ENCODE measurements around the gene UBR7. TPM values are rescaled to one million over a fixed set of nuclear protein-coding genes. Genes with fewer than 3 reads are reported as not detected.
"Not testable (repeated sequence)": the region's sequence is repeated elsewhere in the genome, so short reads cannot be mapped to it uniquely, and the experiment has no call there.

UBR7 gene
- total and polyA plus RNA-seq, 2 experiments from 2014 or later = 12.4 to 45.3 TPM

GRCh38 chr14:93206793-93207467 lies at the start of gene UBR7, which contains the start of gene GON7 (continued):
- peak in 1 of 2 experiments; percentile 39; a peak in 2 of 4 replicates for TF ChIP-seq CTCF (conservative IDR thresholded peaks at IDR 0.05; ENCODE audit: low read depth in 2 of 2)
- TF ChIP-seq ZNF331 (CRISPR knock-in tag; IDR thresholded peaks at IDR 0.05; ENCODE audit: low read depth) = no peak

GRCh38 chr14:93158349-93158748 lies 48.7 kb upstream of the UBR7 start:
- not testable (repeated sequence) for H3F3A ChIP-seq (replicated peaks; ENCODE audit: low read depth); DNase-seq (ENCODE audit: low spot score); H3K9me3 Mint-ChIP-seq

GRCh38 chr14:93159625-93160352 lies 47.3 kb upstream of the UBR7 start:
- H3K27ac ChIP-seq (ENCODE audit: low read depth); H3F3A ChIP-seq (replicated peaks; ENCODE audit: low read depth); ATAC-seq; DNase-seq (ENCODE audit: low spot score); H3K79me2 ChIP-seq (replicated peaks; ENCODE audit: insufficient read depth); H3K4me1 ChIP-seq (ENCODE audit: insufficient read depth); H3K27ac Mint-ChIP-seq; H3K27me3 ChIP-seq (ENCODE audit: insufficient read depth); H3K36me3 ChIP-seq (ENCODE audit: insufficient read depth); H3K36me3 Mint-ChIP-seq (ENCODE audit: low read depth); H3K4me3 Mint-ChIP-seq; H2AFZ ChIP-seq; H3K9me2 ChIP-seq (ENCODE audit: insufficient read depth); H3K4me3 ChIP-seq; H3K9me3 Mint-ChIP-seq; H3K4me2 ChIP-seq; H4K20me1 ChIP-seq (replicated peaks; ENCODE audit: insufficient read depth); H3K4me1 Mint-ChIP-seq: not testable (repeated sequence)
- H3K27me3 Mint-ChIP-seq (ENCODE audit: insufficient read depth, low read depth, poor library complexity) = peaks cover 12% of the 10 kb centered on the region

More at GRCh38 chr14:93158349-93158748, 48.7 kb upstream of the UBR7 start:
- not testable (repeated sequence) for H3K79me2 ChIP-seq (replicated peaks; ENCODE audit: insufficient read depth); H3K4me3 ChIP-seq; H3K27ac Mint-ChIP-seq; H2AFZ ChIP-seq; H3K4me2 ChIP-seq; H3K36me3 ChIP-seq (ENCODE audit: insufficient read depth); H3K4me1 ChIP-seq (ENCODE audit: insufficient read depth); H3K4me1 Mint-ChIP-seq; ATAC-seq; H3K36me3 Mint-ChIP-seq (ENCODE audit: low read depth); H3K4me3 Mint-ChIP-seq; H4K20me1 ChIP-seq (replicated peaks; ENCODE audit: insufficient read depth); H3K9me2 ChIP-seq (ENCODE audit: insufficient read depth); H3K27ac ChIP-seq (ENCODE audit: low read depth); H3K27me3 ChIP-seq (ENCODE audit: insufficient read depth)
- peaks cover 12% of the 10 kb centered on the region for H3K27me3 Mint-ChIP-seq (ENCODE audit: insufficient read depth, low read depth, poor library complexity)

GRCh38 chr14:93160353-93160801 lies 46.7 kb upstream of the UBR7 start:
- Histone ChIP-seq H3K79me2 (replicated peaks; ENCODE audit: insufficient read depth) (no peaks in the 10 kb centered on the region), H3K36me3 (ENCODE audit: insufficient read depth) (no peaks in the 10 kb centered on the region), H3K4me2 (no peak overlapping the region), H3F3A (replicated peaks; ENCODE audit: low read depth) (no peaks in the 10 kb centered on the region), H3K4me1 (ENCODE audit: insufficient read depth) (peaks cover 5% of the 10 kb centered on the region; the same call in 1 of the 2 replicates), H4K20me1 (replicated peaks; ENCODE audit: insufficient read depth) (no peaks in the 10 kb centered on the region), H3K4me3 (no peak overlapping the region), H3K9me2 (ENCODE audit: insufficient read depth) (no peaks in the 10 kb centered on the region), H3K27me3 (ENCODE audit: insufficient read depth) (no peaks in the 10 kb centered on the region), H3K27ac (ENCODE audit: low read depth) (peak overlapping the region; percentile 45; the same call in 1 of the 2 replicates), H2AFZ (peak overlapping the region; percentile 90)
- Mint-ChIP-seq H3K27me3 (ENCODE audit: insufficient read depth, low read depth, poor library complexity) (peaks cover 8% of the 10 kb centered on the region), H3K36me3 (ENCODE audit: low read depth) (no peaks in the 10 kb centered on the region), H3K9me3 (no peaks in the 10 kb centered on the region), H3K4me3 (no peak overlapping the region), H3K27ac (no peak overlapping the region; the same call in 1 of the 2 replicates), H3K4me1 (peaks cover 8% of the 10 kb centered on the region)
- peak; percentile 50 to 78 for TF ChIP-seq CTCF (conservative IDR thresholded peaks at IDR 0.05; ENCODE audit: low read depth in 2 of 2)
- TF ChIP-seq POLR2AphosphoS5 (IDR thresholded peaks at IDR 0.05; ENCODE audit: low read depth) = no peak
- DNase-seq (ENCODE audit: low spot score) (peak; percentile 73), ATAC-seq (peak; percentile 82)

Data from GM23338 (cell line).